B cell (primary cell): Measurements from ENCODE around the gene LIN7A. TPM values are rescaled to one million over a fixed set of nuclear protein-coding genes. Genes with fewer than 3 reads are reported as not detected.

Experiments
- ATAC-seq: fragments of 200-7000 bp; cut with Tn5 transposase; one replicate; pipeline ENCODE4 v1.10.0; 2021; ENCODE audit warnings: low read depth, mild to moderate bottlenecking, moderate number of reproducible peaks, moderate library complexity
- CTCF ChIA-PET: fragments of 350-600 bp; sonication (Branson Sonifier 250); formaldehyde crosslinking; loops from one replicate; lab custom pipeline; 2021; ENCODE audit warnings: antibody characterized with exemption, inconsistent platforms; lab: Charles Lee
- POLR2A ChIA-PET: fragments of 350-600 bp; sonication (Branson Sonifier 250); formaldehyde crosslinking; loops from one replicate; lab custom pipeline; 2021; ENCODE audit warnings: antibody characterized with exemption; lab: Charles Lee
- DNase-seq: peaks from one replicate; pipeline ENCODE4 v3.0.0; 2013
- H2AFZ ChIP-seq: 2 replicates; pipeline ENCODE4 v1.6.1; 2012; ENCODE audit warnings: mild to moderate bottlenecking, low read depth, low read length; ENCODE audit not compliant: insufficient read depth, poor library complexity, severe bottlenecking
- H3K27ac ChIP-seq, 2 donors: 1 replicate in 1 of 2; 2 replicates in 1 of 2; pipeline ENCODE4 v1.5.1; 2012 to 2013; ENCODE audit warnings: low read length in 2 of 2, mild to moderate bottlenecking in 2 of 2, moderate library complexity in 1 of 2
- H3K27me3 ChIP-seq, 4 experiments: fragments of 200-600 bp in 1 of 4; sonication (generic) in 1 of 4; replicated peaks in 1 of 4; 1 replicate in 2 of 4; 2 replicates in 2 of 4; pipeline versions ENCODE4 v1.6.1 to v1.7.0; 2013 to 2016; ENCODE audit warnings: low read length in 3 of 4, mild to moderate bottlenecking in 2 of 4, mixed read lengths in 1 of 4, moderate library complexity in 1 of 4; ENCODE audit not compliant: insufficient read depth in 4 of 4, control insufficient read depth in 3 of 4; ENCODE audit errors: control extremely low read depth in 1 of 4
- H3K36me3 ChIP-seq, 2 experiments: replicated peaks in 1 of 2; 1 replicate in 1 of 2; 2 replicates in 1 of 2; pipeline versions ENCODE4 v1.6.1 to v1.7.1; 2013; ENCODE audit warnings: low read length in 1 of 2; ENCODE audit not compliant: insufficient read depth in 2 of 2, control insufficient read depth in 1 of 2; ENCODE audit errors: control extremely low read depth in 1 of 2, extremely low read depth in 1 of 2
- H3K4me1 ChIP-seq, 2 donors: fragments of 200-600 bp in 1 of 2; sonication (generic) in 1 of 2; 1 replicate in 1 of 2; 2 replicates in 1 of 2; pipeline versions ENCODE4 v1.5.1 to v1.6.1; 2013 to 2017; ENCODE audit warnings: low read length in 2 of 2; ENCODE audit not compliant: control insufficient read depth in 2 of 2, insufficient read depth in 2 of 2
- H3K4me2 ChIP-seq: replicated peaks from 2 replicates; pipeline ENCODE3; 2012; ENCODE audit warnings: mild to moderate bottlenecking, low read depth, low read length; ENCODE audit not compliant: poor library complexity, severe bottlenecking
- H3K4me3 ChIP-seq, 5 experiments: fragments of 200-600 bp in 1 of 5; sonication (generic) in 1 of 5; 1 replicate in 3 of 5; 2 replicates in 2 of 5; pipeline versions ENCODE4 v1.5.1 to v1.7.0; 2011 to 2016; ENCODE audit warnings: low read length in 4 of 5, mild to moderate bottlenecking in 4 of 5, low read depth in 2 of 5, control low read depth in 1 of 5, moderate library complexity in 1 of 5; ENCODE audit not compliant: insufficient read depth in 1 of 5; ENCODE audit errors: control extremely low read depth in 1 of 5, extremely low read depth in 1 of 5
- H3K79me2 ChIP-seq: fragments of 200-600 bp; sonication (generic); one replicate; pipeline ENCODE4 v1.6.0; 2016; ENCODE audit warnings: low read length; ENCODE audit not compliant: control insufficient read depth, insufficient read depth
- H3K9ac ChIP-seq: fragments of 200-600 bp; sonication (generic); 2 replicates; pipeline ENCODE4 v1.6.1; 2017; ENCODE audit warnings: mild to moderate bottlenecking, low read length, moderate library complexity
- H3K9me3 ChIP-seq, 3 donors: one replicate each; pipeline versions ENCODE4 v1.6.1 to v1.7.1; 2013; ENCODE audit warnings: low read length in 2 of 3; ENCODE audit not compliant: control insufficient read depth in 2 of 3, insufficient read depth in 1 of 3; ENCODE audit errors: control extremely low read depth in 1 of 3
- H4K20me1 ChIP-seq: 2 replicates; pipeline ENCODE4 v1.6.0; 2012; ENCODE audit warnings: mild to moderate bottlenecking, low read length; ENCODE audit not compliant: insufficient read depth, control insufficient read depth, poor library complexity, severe bottlenecking
- H3K27ac Mint-ChIP-seq: one replicate; pipeline ENCODE4 v1.8.0; 2021; ENCODE audit warnings: mixed read lengths
- H3K27me3 Mint-ChIP-seq: one replicate; pipeline ENCODE4 v1.8.0; 2021; ENCODE audit warnings: mixed read lengths
- H3K4me1 Mint-ChIP-seq: one replicate; pipeline ENCODE4 v1.8.0; 2021; ENCODE audit warnings: mixed read lengths
- H3K4me3 Mint-ChIP-seq: one replicate; pipeline ENCODE4 v1.8.0; 2021; ENCODE audit warnings: mixed read lengths
- H3K9me3 Mint-ChIP-seq: one replicate; pipeline ENCODE4 v1.8.0; 2022; ENCODE audit warnings: mixed read lengths; ENCODE audit not compliant: insufficient read depth
- EZH2 ChIP-seq: IDR thresholded peaks from 2 replicates; pipeline ENCODE4 v1.6.1; 2012; ENCODE audit warnings: borderline replicate concordance, low read depth, mild to moderate bottlenecking, moderate library complexity, low read length; ENCODE audit not compliant: insufficient read depth, poor library complexity, severe bottlenecking
- WGBS: methylation state at CpG from one replicate; pipeline ENCODE4 v1.1.5; 2013; ENCODE audit warnings: missing lambda C conversion rate; ENCODE audit not compliant: insufficient coverage; 5-methylcytosine and 5-hydroxymethylcytosine counted together
- intact Hi-C: fragments of 100-400 bp; cut with micrococcal nuclease; formaldehyde crosslinking; loops from one replicate; pipeline ENCODE4 v1.10.0; 2022
- polyA plus RNA-seq: library from polyadenylated mRNA; depleted of rRNA; stranded (reverse); fragments of >200 nt; gene quantifications from 2 replicates; pipeline ENCODE4 v1.2.3, GENCODE V29; 2012
- total RNA-seq, 2 donors: library from RNA; stranded (reverse); fragments of 120-200 nt in 1 of 2; gene quantifications; 1 replicate in 1 of 2; 2 replicates in 1 of 2; pipeline versions ENCODE4 v1.2.3 to v1.2.4, GENCODE V29; 2013 to 2022
- TF ChIP-seq, protein P1 (sequence below): fragments of 200-600 bp; IDR thresholded peaks from one replicate; pipeline ENCODE4 v1.8.0; 2022; ENCODE audit warnings: antibody characterized with exemption, mild to moderate bottlenecking

The LIN7A gene
- total and polyA plus RNA-seq, 2 donors (not counting 1 experiment from before 2014, with no cell fraction given), result 0.10 TPM; not detected in 1

DNA sequence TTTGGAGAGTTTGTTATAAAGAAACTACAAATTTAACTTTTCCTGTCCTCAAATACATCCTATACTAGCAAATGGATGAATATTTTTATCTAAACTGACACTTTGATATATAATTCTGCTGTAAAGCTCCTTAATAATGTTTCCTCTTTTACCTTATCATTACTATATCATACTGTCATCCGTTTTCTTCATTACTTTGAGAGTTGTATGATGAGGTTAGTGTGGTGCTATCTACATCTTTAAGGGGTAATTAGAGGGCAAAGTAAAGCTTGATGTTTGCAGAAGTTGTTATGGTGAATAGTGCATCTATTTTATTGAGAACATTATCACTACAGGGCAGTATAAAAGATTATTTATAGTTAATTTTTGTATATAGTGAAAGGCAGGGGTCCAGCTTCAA lies 36.1 kb downstream of the LIN7A start:
- Histone ChIP-seq H2AFZ (no peak overlapping the region), H3K4me1 (no peaks in the 10 kb centered on the region), H3K79me2 (no peaks in the 10 kb centered on the region), H3K36me3 (no peaks in the 10 kb centered on the region), H3K27ac (no peak overlapping the region), H3K4me3 (no peak overlapping the region), H3K9ac (no peak overlapping the region), H4K20me1 (no peaks in the 10 kb centered on the region), H3K4me2 (no peak overlapping the region), H3K9me3 (no peaks in the 10 kb centered on the region), H3K27me3 (no peaks in the 10 kb centered on the region)
- no peak for DNase-seq
- Mint-ChIP-seq H3K9me3 (peaks cover 4% of the 10 kb centered on the region), H3K27me3 (no peaks in the 10 kb centered on the region), H3K27ac (no peak overlapping the region), H3K4me3 (no peak overlapping the region), H3K4me1 (no peaks in the 10 kb centered on the region)
- intact Hi-C loops, result no loop called here
- WGBS, result no CpG with 5 or more reads among the region's 1 CpG
- ChIA-PET POLR2A (no interaction called here), CTCF (no interaction called here)
- no peak for ATAC-seq
- no peak for TF ChIP-seq EZH2
- TF ChIP-seq, protein P1, sequence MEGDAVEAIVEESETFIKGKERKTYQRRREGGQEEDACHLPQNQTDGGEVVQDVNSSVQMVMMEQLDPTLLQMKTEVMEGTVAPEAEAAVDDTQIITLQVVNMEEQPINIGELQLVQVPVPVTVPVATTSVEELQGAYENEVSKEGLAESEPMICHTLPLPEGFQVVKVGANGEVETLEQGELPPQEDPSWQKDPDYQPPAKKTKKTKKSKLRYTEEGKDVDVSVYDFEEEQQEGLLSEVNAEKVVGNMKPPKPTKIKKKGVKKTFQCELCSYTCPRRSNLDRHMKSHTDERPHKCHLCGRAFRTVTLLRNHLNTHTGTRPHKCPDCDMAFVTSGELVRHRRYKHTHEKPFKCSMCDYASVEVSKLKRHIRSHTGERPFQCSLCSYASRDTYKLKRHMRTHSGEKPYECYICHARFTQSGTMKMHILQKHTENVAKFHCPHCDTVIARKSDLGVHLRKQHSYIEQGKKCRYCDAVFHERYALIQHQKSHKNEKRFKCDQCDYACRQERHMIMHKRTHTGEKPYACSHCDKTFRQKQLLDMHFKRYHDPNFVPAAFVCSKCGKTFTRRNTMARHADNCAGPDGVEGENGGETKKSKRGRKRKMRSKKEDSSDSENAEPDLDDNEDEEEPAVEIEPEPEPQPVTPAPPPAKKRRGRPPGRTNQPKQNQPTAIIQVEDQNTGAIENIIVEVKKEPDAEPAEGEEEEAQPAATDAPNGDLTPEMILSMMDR, result no peak

DNA sequence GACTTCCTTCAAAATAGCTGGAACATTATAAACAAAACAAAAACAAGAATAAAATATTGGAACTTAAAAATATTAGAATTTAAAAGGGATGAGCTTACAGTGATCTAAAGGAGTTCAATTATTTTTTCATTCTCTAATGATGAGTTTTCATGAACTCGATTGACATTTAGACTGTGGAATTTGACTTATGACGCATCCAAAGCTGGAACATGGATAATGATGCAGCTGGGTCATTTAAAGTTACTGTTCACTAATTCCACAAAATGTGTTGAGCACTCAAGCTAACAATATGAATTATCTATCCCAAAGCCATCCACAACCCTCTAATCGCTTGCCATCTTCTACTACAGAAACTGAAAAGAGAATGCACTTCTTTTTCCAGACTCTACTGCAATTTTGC lies 42.5 kb downstream of the LIN7A start:
- Mint-ChIP-seq H3K9me3 (peaks cover 3% of the 10 kb centered on the region), H3K4me1 (no peaks in the 10 kb centered on the region), H3K27ac (no peak overlapping the region), H3K27me3 (no peaks in the 10 kb centered on the region), H3K4me3 (no peak overlapping the region)
- H3K9me3 ChIP-seq, result no peaks in the 10 kb centered on the region
- POLR2A ChIA-PET, result no interaction called here
- TF ChIP-seq EZH2, result no peak
- TF ChIP-seq, protein P1, result no peak
- no peak overlapping the region for H3K4me3 ChIP-seq
- H3K79me2 ChIP-seq, result no peaks in the 10 kb centered on the region
- no peak overlapping the region for H3K27ac ChIP-seq
- no peak overlapping the region for H3K4me2 ChIP-seq
- H2AFZ ChIP-seq, result no peak overlapping the region
- DNase-seq (no peak), ATAC-seq (no peak)
- H3K36me3 ChIP-seq, result no peaks in the 10 kb centered on the region
- H3K4me1 ChIP-seq, result no peaks in the 10 kb centered on the region
- WGBS, result no CpG with 5 or more reads among the region's 3 CpGs
- intact Hi-C loops, result no loop called here
- H3K9ac ChIP-seq, result no peak overlapping the region
- CTCF ChIA-PET, result no interaction called here
- no peaks in the 10 kb centered on the region for H3K27me3 ChIP-seq
- H4K20me1 ChIP-seq, result no peaks in the 10 kb centered on the region
